ENCODE measurements around the gene GAST. TPM values are rescaled to one million over a fixed set of nuclear protein-coding genes. Genes with fewer than 3 reads are reported as not detected.
A peak's percentile ranks its signal among the peaks of the same experiment; 100 is the strongest.
"Not testable (repeated sequence)": the region's sequence is repeated elsewhere in the genome, so short reads cannot be mapped to it uniquely, and the experiment has no call there.

Gene GAST
- total and polyA plus RNA-seq, 2 experiments from 2014 or later: not detected

GRCh38 chr17:41675157-41676057 lies 36.7 kb upstream of the GAST start:
- H3F3A ChIP-seq (replicated peaks; ENCODE audit: low read depth); H4K20me1 ChIP-seq (replicated peaks; ENCODE audit: insufficient read depth); H3K9me2 ChIP-seq (ENCODE audit: insufficient read depth); H2AFZ ChIP-seq; H3K4me3 ChIP-seq; H3K27me3 ChIP-seq (ENCODE audit: insufficient read depth); H3K79me2 ChIP-seq (replicated peaks; ENCODE audit: insufficient read depth); H3K36me3 ChIP-seq (ENCODE audit: insufficient read depth): not testable (repeated sequence)
- peak overlapping the region; percentile 49 for H3K4me3 Mint-ChIP-seq
- peaks cover 29% of the 10 kb centered on the region for H3K4me1 Mint-ChIP-seq
- Histone ChIP-seq H3K4me2 (peak overlapping the region; percentile 61), H3K4me1 (ENCODE audit: insufficient read depth) (peaks cover 23% of the 10 kb centered on the region), H3K27ac (ENCODE audit: low read depth) (peak overlapping the region; percentile 86)
- H3K27ac Mint-ChIP-seq: peak overlapping the region; percentile 87
- peaks cover 20% of the 10 kb centered on the region for H3K36me3 Mint-ChIP-seq (ENCODE audit: low read depth)
- DNase-seq (ENCODE audit: low spot score): peak; percentile 89
- H3K27me3 Mint-ChIP-seq (ENCODE audit: insufficient read depth, low read depth, poor library complexity): peaks cover 15% of the 10 kb centered on the region
- peaks cover 25% of the 10 kb centered on the region for H3K9me3 Mint-ChIP-seq
- ATAC-seq: peak; percentile 74

DNA sequence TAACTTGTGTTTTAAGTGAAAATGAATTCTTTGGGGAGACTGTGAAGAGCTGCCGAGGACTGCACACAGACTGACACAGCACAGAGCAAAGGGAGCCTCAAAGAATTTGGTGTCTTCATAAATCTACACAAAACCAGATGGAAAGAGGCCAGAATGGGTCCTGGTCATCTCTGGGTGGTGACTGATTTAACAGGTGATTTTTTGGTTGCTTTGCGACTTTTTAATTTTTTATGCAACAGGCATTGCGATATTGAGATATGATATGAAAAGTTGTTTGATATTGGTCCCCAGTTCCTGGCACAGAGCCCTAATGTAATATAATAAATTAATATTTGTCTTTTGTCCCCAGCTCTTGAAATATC lies 36.1 kb upstream of the GAST start:
- H3K27me3 Mint-ChIP-seq (ENCODE audit: insufficient read depth, low read depth, poor library complexity): peaks cover 17% of the 10 kb centered on the region
- H3K9me2 ChIP-seq (ENCODE audit: insufficient read depth): no peaks in the 10 kb centered on the region
- peak overlapping the region; percentile 49 for H3K4me3 Mint-ChIP-seq
- H3K27me3 ChIP-seq (ENCODE audit: insufficient read depth): no peaks in the 10 kb centered on the region
- peaks cover 25% of the 10 kb centered on the region for H3K4me1 ChIP-seq (ENCODE audit: insufficient read depth)
- ATAC-seq (peak; percentile 20), DNase-seq (ENCODE audit: low spot score) (no peak)
- no peaks in the 10 kb centered on the region for H4K20me1 ChIP-seq (replicated peaks; ENCODE audit: insufficient read depth)
- H3K27ac Mint-ChIP-seq: peak overlapping the region; percentile 87
- H3F3A ChIP-seq (replicated peaks; ENCODE audit: low read depth): no peaks in the 10 kb centered on the region
- H3K36me3 Mint-ChIP-seq (ENCODE audit: low read depth): peaks cover 20% of the 10 kb centered on the region
- H3K4me1 Mint-ChIP-seq: peaks cover 32% of the 10 kb centered on the region
- no peaks in the 10 kb centered on the region for H3K79me2 ChIP-seq (replicated peaks; ENCODE audit: insufficient read depth)
- H3K4me2 ChIP-seq: peak overlapping the region; percentile 61
- H3K36me3 ChIP-seq (ENCODE audit: insufficient read depth): no peaks in the 10 kb centered on the region
- H3K4me3 ChIP-seq: no peak overlapping the region
- H2AFZ ChIP-seq: no peak overlapping the region
- H3K27ac ChIP-seq (ENCODE audit: low read depth): peak overlapping the region; percentile 86
- H3K9me3 Mint-ChIP-seq: peaks cover 25% of the 10 kb centered on the region
- TF ChIP-seq ZNF331 (CRISPR knock-in tag; IDR thresholded peaks at IDR 0.05; ENCODE audit: low read depth): no peak
- TF ChIP-seq EZH2phosphoT487 (IDR thresholded peaks at IDR 0.05; ENCODE audit: unreplicated experiment): no peak
- no peak for TF ChIP-seq CREB1 (CRISPR knock-in tag; IDR thresholded peaks at IDR 0.05; ENCODE audit: low read depth)
- no peak for TF ChIP-seq JUNB (IDR thresholded peaks at IDR 0.05; ENCODE audit: unreplicated experiment)
- TF ChIP-seq NANOG (IDR thresholded peaks at IDR 0.05; ENCODE audit: borderline replicate concordance): no peak
- TF ChIP-seq EZH2 (IDR thresholded peaks at IDR 0.05; ENCODE audit: low read depth, unreplicated experiment): no peak
- TF ChIP-seq, protein P1, sequence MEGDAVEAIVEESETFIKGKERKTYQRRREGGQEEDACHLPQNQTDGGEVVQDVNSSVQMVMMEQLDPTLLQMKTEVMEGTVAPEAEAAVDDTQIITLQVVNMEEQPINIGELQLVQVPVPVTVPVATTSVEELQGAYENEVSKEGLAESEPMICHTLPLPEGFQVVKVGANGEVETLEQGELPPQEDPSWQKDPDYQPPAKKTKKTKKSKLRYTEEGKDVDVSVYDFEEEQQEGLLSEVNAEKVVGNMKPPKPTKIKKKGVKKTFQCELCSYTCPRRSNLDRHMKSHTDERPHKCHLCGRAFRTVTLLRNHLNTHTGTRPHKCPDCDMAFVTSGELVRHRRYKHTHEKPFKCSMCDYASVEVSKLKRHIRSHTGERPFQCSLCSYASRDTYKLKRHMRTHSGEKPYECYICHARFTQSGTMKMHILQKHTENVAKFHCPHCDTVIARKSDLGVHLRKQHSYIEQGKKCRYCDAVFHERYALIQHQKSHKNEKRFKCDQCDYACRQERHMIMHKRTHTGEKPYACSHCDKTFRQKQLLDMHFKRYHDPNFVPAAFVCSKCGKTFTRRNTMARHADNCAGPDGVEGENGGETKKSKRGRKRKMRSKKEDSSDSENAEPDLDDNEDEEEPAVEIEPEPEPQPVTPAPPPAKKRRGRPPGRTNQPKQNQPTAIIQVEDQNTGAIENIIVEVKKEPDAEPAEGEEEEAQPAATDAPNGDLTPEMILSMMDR (conservative IDR thresholded peaks at IDR 0.05; ENCODE audit: low read depth in 2 of 2): no peak
- TF ChIP-seq POLR2AphosphoS5 (IDR thresholded peaks at IDR 0.05; ENCODE audit: low read depth): no peak
- TF ChIP-seq, protein P2, sequence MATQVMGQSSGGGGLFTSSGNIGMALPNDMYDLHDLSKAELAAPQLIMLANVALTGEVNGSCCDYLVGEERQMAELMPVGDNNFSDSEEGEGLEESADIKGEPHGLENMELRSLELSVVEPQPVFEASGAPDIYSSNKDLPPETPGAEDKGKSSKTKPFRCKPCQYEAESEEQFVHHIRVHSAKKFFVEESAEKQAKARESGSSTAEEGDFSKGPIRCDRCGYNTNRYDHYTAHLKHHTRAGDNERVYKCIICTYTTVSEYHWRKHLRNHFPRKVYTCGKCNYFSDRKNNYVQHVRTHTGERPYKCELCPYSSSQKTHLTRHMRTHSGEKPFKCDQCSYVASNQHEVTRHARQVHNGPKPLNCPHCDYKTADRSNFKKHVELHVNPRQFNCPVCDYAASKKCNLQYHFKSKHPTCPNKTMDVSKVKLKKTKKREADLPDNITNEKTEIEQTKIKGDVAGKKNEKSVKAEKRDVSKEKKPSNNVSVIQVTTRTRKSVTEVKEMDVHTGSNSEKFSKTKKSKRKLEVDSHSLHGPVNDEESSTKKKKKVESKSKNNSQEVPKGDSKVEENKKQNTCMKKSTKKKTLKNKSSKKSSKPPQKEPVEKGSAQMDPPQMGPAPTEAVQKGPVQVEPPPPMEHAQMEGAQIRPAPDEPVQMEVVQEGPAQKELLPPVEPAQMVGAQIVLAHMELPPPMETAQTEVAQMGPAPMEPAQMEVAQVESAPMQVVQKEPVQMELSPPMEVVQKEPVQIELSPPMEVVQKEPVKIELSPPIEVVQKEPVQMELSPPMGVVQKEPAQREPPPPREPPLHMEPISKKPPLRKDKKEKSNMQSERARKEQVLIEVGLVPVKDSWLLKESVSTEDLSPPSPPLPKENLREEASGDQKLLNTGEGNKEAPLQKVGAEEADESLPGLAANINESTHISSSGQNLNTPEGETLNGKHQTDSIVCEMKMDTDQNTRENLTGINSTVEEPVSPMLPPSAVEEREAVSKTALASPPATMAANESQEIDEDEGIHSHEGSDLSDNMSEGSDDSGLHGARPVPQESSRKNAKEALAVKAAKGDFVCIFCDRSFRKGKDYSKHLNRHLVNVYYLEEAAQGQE (IDR thresholded peaks at IDR 0.05; ENCODE audit: unreplicated experiment): no peak
- TF ChIP-seq ZNF114 (CRISPR knock-in tag; IDR thresholded peaks at IDR 0.05): no peak

Data from GM23338 (cell line).